ENCODE measurements around the gene MAPK8IP3.
"Not testable (repeated sequence)": the region's sequence is repeated elsewhere in the genome, so short reads cannot be mapped to it uniquely, and the experiment has no call there.

The MAPK8IP3 gene

GRCh38 chr16:1710811-1711507, 5.0 kb downstream of the MAPK8IP3 start:
- DNase-seq: no peak

GRCh38 chr16:1712791-1713261, 6.8 kb downstream of the MAPK8IP3 start:
- no peak for DNase-seq

- DNase-seq: no peak
Observed at GRCh38 chr16:1713331-1713730, 7.3 kb downstream of the MAPK8IP3 start.

- DNase-seq: peak in 1 of 2 donors; percentile 68
Observed at GRCh38 chr16:1713933-1714332, 7.9 kb downstream of the MAPK8IP3 start.

GRCh38 chr16:1715220-1715619, 9.2 kb downstream of the MAPK8IP3 start:
- DNase-seq: no peak

GRCh38 chr16:1718236-1718635, 12.2 kb downstream of the MAPK8IP3 start:
- DNase-seq: not testable (repeated sequence)

GRCh38 chr16:1719559-1720229, 13.7 kb downstream of the MAPK8IP3 start:
- peak in 1 of 2 donors; percentile 15 for DNase-seq

GRCh38 chr16:1721372-1721771, 15.4 kb downstream of the MAPK8IP3 start:
- DNase-seq: no peak

GRCh38 chr16:1723450-1724147, 17.6 kb downstream of the MAPK8IP3 start:
- peak; percentile 18 to 57 for DNase-seq

GRCh38 chr16:1724491-1724890, 18.5 kb downstream of the MAPK8IP3 start:
- no peak for DNase-seq

GRCh38 chr16:1726661-1727502, 20.9 kb downstream of the MAPK8IP3 start:
- DNase-seq: no peak

GRCh38 chr16:1727651-1728624, 21.9 kb downstream of the MAPK8IP3 start:
- DNase-seq: no peak

GRCh38 chr16:1729026-1729425, 23.0 kb downstream of the MAPK8IP3 start:
- no peak for DNase-seq

GRCh38 chr16:1729445-1729844, 23.4 kb downstream of the MAPK8IP3 start:
- no peak for DNase-seq

GRCh38 chr16:1731073-1731472, 25.1 kb downstream of the MAPK8IP3 start:
- no peak for DNase-seq

- no peak for DNase-seq
Observed at GRCh38 chr16:1731603-1732002, 25.6 kb downstream of the MAPK8IP3 start.

GRCh38 chr16:1732071-1732470, 26.1 kb downstream of the MAPK8IP3 start:
- DNase-seq: no peak

- DNase-seq: not testable (repeated sequence)
Observed at GRCh38 chr16:1732551-1732987, 26.6 kb downstream of the MAPK8IP3 start.

- no peak for DNase-seq
Observed at GRCh38 chr16:1734123-1734522, 28.1 kb downstream of the MAPK8IP3 start.

GRCh38 chr16:1734816-1735215, 28.8 kb downstream of the MAPK8IP3 start:
- no peak for DNase-seq

GRCh38 chr16:1740234-1740633, 34.2 kb downstream of the MAPK8IP3 start:
- DNase-seq: no peak
